Upper lobe of left lung (tissue), 4 donors: ENCODE data around the gene KRT85.
"Not testable (repeated sequence)": the region's sequence is repeated elsewhere in the genome, so short reads cannot be mapped to it uniquely, and the experiment has no call there.

Source experiments
- POLR2AphosphoS5 ChIP-seq, 2 donors: sonication (generic); formaldehyde crosslinking; IDR thresholded peaks; one replicate each; pipeline ENCODE4 v1.5.1; 2017; ENCODE audit warnings: antibody characterized with exemption in 2 of 2
- TF ChIP-seq, protein P1 (sequence below), 6 experiments: fragments of 450-650 bp in 4 of 6; fragments of 200-600 bp in 2 of 6; sonication (generic) in 2 of 6; IDR thresholded peaks; one replicate each; pipeline ENCODE4 v1.5.1; 2016 to 2019; ENCODE audit warnings: antibody characterized with exemption in 6 of 6

DNA sequence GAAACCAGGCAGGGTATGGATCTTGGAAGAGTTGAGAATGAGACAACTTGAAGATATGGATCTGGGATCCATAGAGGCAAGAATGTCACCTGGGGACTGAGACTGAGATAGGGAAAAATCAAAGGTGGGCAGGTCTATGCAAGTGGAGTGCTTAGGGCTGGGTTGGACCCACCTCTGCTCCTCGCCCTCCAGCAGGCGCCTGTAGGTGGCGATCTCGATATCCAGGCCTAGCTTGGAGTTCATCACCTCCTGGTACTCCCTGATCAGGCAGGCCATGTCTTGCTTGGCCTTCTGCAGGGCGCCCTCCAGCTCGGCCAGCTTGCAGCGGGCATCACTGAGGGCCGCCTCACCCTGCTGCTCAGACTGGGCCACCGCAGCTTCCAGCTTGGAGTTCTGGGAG lies 51.6 kb downstream of the KRT85 start:
- TF ChIP-seq POLR2AphosphoS5 (IDR thresholded peaks at IDR 0.05): not testable (repeated sequence)
- TF ChIP-seq, protein P1, sequence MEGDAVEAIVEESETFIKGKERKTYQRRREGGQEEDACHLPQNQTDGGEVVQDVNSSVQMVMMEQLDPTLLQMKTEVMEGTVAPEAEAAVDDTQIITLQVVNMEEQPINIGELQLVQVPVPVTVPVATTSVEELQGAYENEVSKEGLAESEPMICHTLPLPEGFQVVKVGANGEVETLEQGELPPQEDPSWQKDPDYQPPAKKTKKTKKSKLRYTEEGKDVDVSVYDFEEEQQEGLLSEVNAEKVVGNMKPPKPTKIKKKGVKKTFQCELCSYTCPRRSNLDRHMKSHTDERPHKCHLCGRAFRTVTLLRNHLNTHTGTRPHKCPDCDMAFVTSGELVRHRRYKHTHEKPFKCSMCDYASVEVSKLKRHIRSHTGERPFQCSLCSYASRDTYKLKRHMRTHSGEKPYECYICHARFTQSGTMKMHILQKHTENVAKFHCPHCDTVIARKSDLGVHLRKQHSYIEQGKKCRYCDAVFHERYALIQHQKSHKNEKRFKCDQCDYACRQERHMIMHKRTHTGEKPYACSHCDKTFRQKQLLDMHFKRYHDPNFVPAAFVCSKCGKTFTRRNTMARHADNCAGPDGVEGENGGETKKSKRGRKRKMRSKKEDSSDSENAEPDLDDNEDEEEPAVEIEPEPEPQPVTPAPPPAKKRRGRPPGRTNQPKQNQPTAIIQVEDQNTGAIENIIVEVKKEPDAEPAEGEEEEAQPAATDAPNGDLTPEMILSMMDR (IDR thresholded peaks at IDR 0.05): not testable (repeated sequence)
